HCT116 (cell line): ENCODE results near the gene INCENP.

Experiments used
- CTCF ChIP-seq, 3 experiments: fragments of 200-600 bp in 1 of 3; sonication (generic) in 1 of 3; IDR thresholded peaks in 2 of 3; conservative IDR thresholded peaks in 1 of 3; 2 replicates each; pipeline ENCODE4 v1.5.1; 2012 to 2017; ENCODE audit warnings: low read depth in 2 of 3, low read length in 2 of 3, antibody characterized with exemption in 1 of 3, borderline replicate concordance in 1 of 3, control low read depth in 1 of 3, mild to moderate bottlenecking in 1 of 3, mixed read lengths in 1 of 3, mixed run types in 1 of 3, moderate library complexity in 1 of 3; ENCODE audit not compliant: insufficient read depth in 1 of 3
- EZH2 ChIP-seq: fragments of 200-600 bp; sonication (generic); IDR thresholded peaks from 2 replicates; pipeline ENCODE4 v1.6.1; 2017; ENCODE audit warnings: antibody characterized with exemption, mixed run types

DNA sequence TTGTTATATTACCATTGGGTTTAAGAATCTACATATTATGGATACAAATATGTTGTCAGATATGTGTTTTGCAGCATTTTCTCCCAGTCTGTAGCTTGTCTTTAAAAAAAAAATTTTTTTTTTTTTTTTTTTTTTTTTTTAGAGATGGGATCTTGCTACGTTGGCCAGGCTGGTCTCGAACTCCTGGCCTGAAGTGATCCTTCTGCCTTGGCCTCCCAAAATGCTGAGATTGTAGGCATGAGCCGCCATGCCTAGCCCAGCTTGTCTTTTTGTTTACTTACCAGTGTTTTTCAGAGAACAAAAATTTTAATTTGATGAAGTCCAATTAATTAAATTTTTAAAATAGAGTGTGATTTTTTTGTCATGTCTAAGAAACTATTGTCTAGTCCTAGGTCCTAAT, 29.8 kb downstream of the INCENP start:
- TF ChIP-seq CTCF (IDR thresholded peaks at IDR 0.05 in 2 of 3, conservative IDR thresholded peaks at IDR 0.05 in 1 of 3; ENCODE audit: borderline replicate concordance in 1 of 3, insufficient read depth in 1 of 3, low read depth in 2 of 3, low read length in 2 of 3) (no peak), EZH2 (no peak)
